Esophagus squamous epithelium (tissue), 5 donors: ENCODE data around the gene CTCF. TPM values are rescaled to one million over a fixed set of nuclear protein-coding genes. Genes with fewer than 3 reads are reported as not detected.
A peak's percentile ranks its signal among the peaks of the same experiment; 100 is the strongest.

Experiments
- DNase-seq: peaks from one replicate; lab custom pipeline; 2025; lab: John Stamatoyannopoulos, UW
- H3K27ac ChIP-seq, 4 donors: fragments of 200-600 bp; sonication (generic); one replicate each; pipeline ENCODE4 v1.5.1; 2016 to 2019; ENCODE audit warnings: mild to moderate bottlenecking in 1 of 4
- H3K27me3 ChIP-seq, 4 donors: fragments of 200-600 bp; sonication (generic); 1 replicate in 3 of 4; 2 replicates in 1 of 4; pipeline versions ENCODE4 v1.5.1 to v1.6.0; 2017 to 2021; ENCODE audit warnings: antibody characterized with exemption in 1 of 4
- H3K36me3 ChIP-seq, 3 donors: fragments of 200-600 bp; sonication (generic); one replicate each; pipeline ENCODE4 v1.5.1; 2016 to 2019
- H3K4me1 ChIP-seq, 3 donors: fragments of 200-600 bp; sonication (generic); one replicate each; pipeline ENCODE4 v1.5.1; 2017 to 2019
- H3K4me3 ChIP-seq, 4 donors: fragments of 200-600 bp; sonication (generic); 1 replicate in 3 of 4; 2 replicates in 1 of 4; pipeline ENCODE4 v1.5.1; 2016 to 2019; ENCODE audit warnings: mild to moderate bottlenecking in 2 of 4, moderate library complexity in 1 of 4
- H3K9me3 ChIP-seq, 3 donors: fragments of 200-600 bp; sonication (generic); one replicate each; pipeline ENCODE4 v1.5.1; 2016 to 2019
- POLR2A ChIP-seq, 4 donors: fragments of 450-650 bp; IDR thresholded peaks; one replicate each; pipeline ENCODE4 v1.6.1; 2017; ENCODE audit warnings: antibody characterized with exemption in 4 of 4, mild to moderate bottlenecking in 4 of 4, moderate library complexity in 3 of 4
- WGBS, 2 donors: methylation state at CpG; one replicate each; pipeline ENCODE4 v1.1.5; 2018; 5-methylcytosine and 5-hydroxymethylcytosine counted together
- intact Hi-C: fragments of 100-400 bp; cut with DNase I; formaldehyde crosslinking; loops from one replicate; pipeline ENCODE4 v1.15.0; 2022
- total RNA-seq, 4 donors: library from RNA; depleted of rRNA; stranded (reverse); fragments of >200 nt; gene quantifications; one replicate each; pipeline ENCODE4 v1.1.0, GENCODE V29; 2016
- TF ChIP-seq, protein P1 (sequence below), 6 experiments: fragments of 450-650 bp in 4 of 6; fragments of 200-600 bp in 2 of 6; sonication (generic) in 2 of 6; IDR thresholded peaks; one replicate each; pipeline ENCODE4 v1.5.1; 2016 to 2019; ENCODE audit warnings: antibody characterized with exemption in 6 of 6, mild to moderate bottlenecking in 4 of 6, moderate library complexity in 4 of 6
- donor health status: DM: yes; HTN: yes; CAD: no.

CTCF gene
- total RNA-seq, 4 donors from 2014 or later, result 29.9 to 35.5 (median 33.5) TPM

DNA sequence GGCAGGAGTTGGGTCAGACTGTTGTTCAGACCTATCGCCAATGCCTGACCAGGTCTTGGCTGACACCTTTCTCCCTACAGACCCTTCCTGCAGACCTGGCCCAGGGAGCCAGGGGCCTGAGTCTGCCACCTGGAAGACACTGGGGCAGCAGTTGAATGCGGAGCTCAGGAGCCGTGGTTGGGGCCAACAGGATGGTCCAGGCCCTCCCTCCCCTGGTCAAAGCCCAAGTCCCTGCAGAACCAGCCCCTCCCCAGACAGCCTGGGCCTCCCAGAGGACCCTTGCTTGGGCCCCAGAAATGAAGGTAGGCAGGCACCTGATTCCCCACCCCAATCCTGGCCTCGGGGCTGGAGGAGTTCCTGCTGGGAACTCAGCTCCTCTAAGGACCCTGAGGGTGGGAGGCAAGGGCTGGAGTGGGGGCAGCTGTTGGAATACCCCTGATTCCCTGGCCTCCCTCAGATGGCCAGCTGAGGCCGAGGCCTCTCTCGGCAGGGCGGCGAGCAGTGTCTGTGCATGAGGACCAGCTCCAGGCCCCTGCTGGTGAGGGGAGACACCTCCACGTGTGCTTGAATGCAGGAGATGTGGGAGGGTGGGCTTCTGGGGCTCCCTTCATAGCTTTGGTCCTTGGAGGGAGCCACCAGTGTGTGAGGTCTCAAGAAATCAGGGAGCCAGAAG, 94.2 kb downstream of the CTCF start:
- H3K36me3 ChIP-seq, result peaks cover 6 to 27% (median 7%) of the 10 kb centered on the region in 3 donors
- no peak overlapping the region for H3K27ac ChIP-seq
- no peak for DNase-seq
- TF ChIP-seq POLR2A (IDR thresholded peaks at IDR 0.05), result no peak
- TF ChIP-seq, protein P1, sequence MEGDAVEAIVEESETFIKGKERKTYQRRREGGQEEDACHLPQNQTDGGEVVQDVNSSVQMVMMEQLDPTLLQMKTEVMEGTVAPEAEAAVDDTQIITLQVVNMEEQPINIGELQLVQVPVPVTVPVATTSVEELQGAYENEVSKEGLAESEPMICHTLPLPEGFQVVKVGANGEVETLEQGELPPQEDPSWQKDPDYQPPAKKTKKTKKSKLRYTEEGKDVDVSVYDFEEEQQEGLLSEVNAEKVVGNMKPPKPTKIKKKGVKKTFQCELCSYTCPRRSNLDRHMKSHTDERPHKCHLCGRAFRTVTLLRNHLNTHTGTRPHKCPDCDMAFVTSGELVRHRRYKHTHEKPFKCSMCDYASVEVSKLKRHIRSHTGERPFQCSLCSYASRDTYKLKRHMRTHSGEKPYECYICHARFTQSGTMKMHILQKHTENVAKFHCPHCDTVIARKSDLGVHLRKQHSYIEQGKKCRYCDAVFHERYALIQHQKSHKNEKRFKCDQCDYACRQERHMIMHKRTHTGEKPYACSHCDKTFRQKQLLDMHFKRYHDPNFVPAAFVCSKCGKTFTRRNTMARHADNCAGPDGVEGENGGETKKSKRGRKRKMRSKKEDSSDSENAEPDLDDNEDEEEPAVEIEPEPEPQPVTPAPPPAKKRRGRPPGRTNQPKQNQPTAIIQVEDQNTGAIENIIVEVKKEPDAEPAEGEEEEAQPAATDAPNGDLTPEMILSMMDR (IDR thresholded peaks at IDR 0.05), result no peak
- peaks cover 11 to 42% (median 18%) of the 10 kb centered on the region in 4 donors for H3K27me3 ChIP-seq
- no peak overlapping the region for H3K4me3 ChIP-seq
- 90 to 95% methylated on average over 2 to 3 of the region's 9 CpGs for WGBS, 2 donors
- intact Hi-C loops, result no loop called here
- peaks cover 23 to 44% (median 34%) of the 10 kb centered on the region in 3 donors for H3K4me1 ChIP-seq
- H3K9me3 ChIP-seq, result no peaks in the 10 kb centered on the region

DNA sequence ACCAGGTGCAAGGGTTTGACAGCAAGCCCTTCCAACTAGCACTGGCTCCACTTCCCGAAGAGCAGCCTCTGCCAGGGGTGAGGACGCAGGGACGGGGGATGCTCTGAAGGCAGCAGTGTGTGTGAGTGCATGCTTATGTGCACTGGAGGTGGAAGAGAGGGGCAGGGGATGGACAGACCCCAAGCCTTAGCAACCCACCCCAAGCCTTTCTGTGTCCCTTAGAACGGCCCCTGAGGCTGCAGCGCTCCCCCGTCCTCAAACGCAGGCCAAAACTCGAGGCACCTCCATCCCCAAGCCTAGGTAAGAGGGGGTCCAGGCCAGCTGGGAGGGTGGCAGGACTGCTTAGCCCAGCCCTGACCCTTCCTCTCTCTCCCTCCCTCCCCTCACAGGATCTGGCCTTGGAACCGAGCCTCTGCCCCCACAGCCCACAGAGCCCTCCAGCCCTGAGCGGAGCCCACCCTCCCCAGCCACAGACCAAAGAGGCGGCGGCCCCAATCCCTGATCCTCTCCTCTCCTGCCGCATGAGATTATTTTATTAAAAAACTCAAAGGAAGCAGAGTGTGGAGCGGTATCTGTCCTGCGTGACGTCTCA, 94.8 kb downstream of the CTCF start:
- intact Hi-C loops, result no loop called here
- WGBS, 2 donors, result 86 to 93% methylated on average over 7 to 16 of the region's 16 CpGs
- peaks cover 11 to 36% (median 17%) of the 10 kb centered on the region in 4 donors for H3K27me3 ChIP-seq

DNA sequence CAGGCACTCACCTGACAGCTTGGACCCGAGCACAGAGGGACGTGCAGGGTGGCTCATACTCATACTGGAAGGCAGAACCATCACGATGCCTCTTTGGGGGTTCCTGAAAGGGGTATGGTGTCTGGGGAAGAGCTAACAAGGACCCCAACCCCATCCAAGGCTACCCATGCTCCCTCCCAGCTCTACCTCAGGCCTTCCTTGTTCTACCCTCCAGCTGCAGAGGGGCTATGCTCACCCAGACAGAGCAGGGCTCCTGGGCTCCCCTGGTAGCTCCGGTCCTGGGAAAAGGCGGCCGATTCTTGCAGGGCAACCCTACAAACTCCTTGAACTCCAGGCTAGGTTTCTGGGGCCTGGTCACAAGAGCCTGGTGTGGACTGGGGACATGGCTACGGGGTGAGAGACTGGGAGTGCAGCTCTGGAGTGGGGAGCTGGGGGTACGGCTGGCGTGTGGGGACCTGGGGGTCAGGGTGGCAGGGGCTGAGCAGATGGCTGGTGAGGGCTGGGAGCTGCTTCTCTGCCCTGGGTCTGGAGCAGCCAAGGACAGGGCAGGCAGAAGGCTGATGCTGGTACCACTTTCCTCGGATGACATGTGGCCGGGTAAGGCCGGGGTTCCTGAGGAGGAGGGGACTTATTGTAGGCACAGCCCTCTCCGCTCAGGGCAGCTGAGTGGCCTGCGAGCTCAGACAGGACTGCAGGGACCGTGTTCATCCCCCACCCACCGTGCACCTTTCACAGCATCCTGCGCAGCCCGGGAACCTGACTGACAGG, 95.6 kb downstream of the CTCF start:
- 85 to 89% methylated on average over 7 to 14 of the region's 18 CpGs for WGBS, 2 donors
- Histone ChIP-seq H3K4me1 (peaks cover 25 to 41% (median 31%) of the 10 kb centered on the region in 3 donors), H3K27me3 (peaks cover 8 to 28% (median 15%) of the 10 kb centered on the region in 4 donors), H3K4me3 (no peak overlapping the region), H3K9me3 (no peaks in the 10 kb centered on the region), H3K27ac (no peak overlapping the region), H3K36me3 (peaks cover 6 to 36% (median 7%) of the 10 kb centered on the region in 3 donors)
- intact Hi-C loops, result no loop called here
- DNase-seq, result no peak
- TF ChIP-seq POLR2A (IDR thresholded peaks at IDR 0.05), result no peak
- TF ChIP-seq, protein P1 (IDR thresholded peaks at IDR 0.05), result no peak

More for the DNA sequence above, 94.8 kb downstream of the CTCF start:
- Histone ChIP-seq H3K4me3 (no peak overlapping the region), H3K36me3 (peaks cover 6 to 28% (median 7%) of the 10 kb centered on the region in 3 donors), H3K9me3 (no peaks in the 10 kb centered on the region), H3K27ac (no peak overlapping the region), H3K4me1 (peaks cover 25 to 48% (median 36%) of the 10 kb centered on the region in 3 donors)
- DNase-seq, result no peak
- TF ChIP-seq, protein P1 (IDR thresholded peaks at IDR 0.05), result no peak
- no peak for TF ChIP-seq POLR2A (IDR thresholded peaks at IDR 0.05)

DNA sequence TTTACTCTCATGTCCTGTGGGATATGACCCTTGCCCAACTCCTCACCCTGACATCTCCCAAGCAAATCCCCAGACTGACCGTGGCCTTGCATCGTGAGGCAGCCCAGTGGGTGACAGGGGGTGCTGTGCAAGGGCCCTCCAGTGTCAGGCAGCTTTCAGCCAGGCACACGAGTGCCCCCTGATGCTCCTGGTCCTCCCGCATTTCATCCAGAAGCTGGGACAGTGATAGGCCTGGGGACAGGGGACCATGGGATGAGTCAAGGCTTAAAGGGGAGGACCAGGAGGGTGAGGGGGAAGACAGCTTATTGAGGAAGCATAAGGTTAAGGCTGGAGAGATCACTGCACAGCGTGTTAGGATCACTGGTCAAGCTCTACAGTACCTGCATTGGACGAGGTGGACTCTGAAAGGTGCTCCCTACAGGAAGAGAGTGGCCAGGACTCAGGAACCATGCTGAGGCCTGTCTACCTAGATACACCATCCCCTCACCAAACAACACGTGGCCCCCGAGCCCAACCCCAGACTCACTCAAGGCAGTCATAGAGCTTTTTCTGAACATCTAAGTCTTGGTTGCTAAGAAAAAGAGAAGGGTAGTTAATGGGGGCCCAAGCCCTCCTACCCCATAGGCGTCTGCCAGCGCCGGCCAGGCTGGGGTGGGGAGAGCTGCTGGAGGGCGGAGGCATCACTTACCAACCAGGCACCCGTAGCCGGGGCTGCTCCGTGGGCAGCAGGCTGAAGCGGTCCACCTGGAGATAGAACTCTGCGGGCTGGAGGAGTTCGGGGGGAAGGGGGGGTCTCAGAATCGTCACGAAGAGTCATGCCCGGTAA, 96.7 kb downstream of the CTCF start:
- Histone ChIP-seq H3K4me3 (peak overlapping the region; percentile 53 to 82 (median 78)), H3K9me3 (no peaks in the 10 kb centered on the region), H3K27ac (peak overlapping the region in 3 of 4 donors; percentile 84 to 97 (median 96)), H3K4me1 (peaks cover 17 to 30% (median 23%) of the 10 kb centered on the region in 3 donors), H3K36me3 (peaks cover 6 to 46% (median 7%) of the 10 kb centered on the region in 3 donors), H3K27me3 (peaks cover 5 to 16% (median 6%) of the 10 kb centered on the region in 4 donors)
- TF ChIP-seq POLR2A (IDR thresholded peaks at IDR 0.05), result no peak
- TF ChIP-seq, protein P1 (IDR thresholded peaks at IDR 0.05), result no peak
- no peak for DNase-seq
- intact Hi-C loops, result no loop called here
- 17 to 57% methylated on average over 4 to 13 of the region's 21 CpGs for WGBS, 2 donors
